NCI-H748 treated with DMSO at 0.1 percent for 48 hours (cell line): Measurements from ENCODE around the gene WWOX.

Source experiments
- DNase-seq: peaks from one replicate; lab custom pipeline; 2025; lab: John Stamatoyannopoulos, UW

The WWOX gene

DNA sequence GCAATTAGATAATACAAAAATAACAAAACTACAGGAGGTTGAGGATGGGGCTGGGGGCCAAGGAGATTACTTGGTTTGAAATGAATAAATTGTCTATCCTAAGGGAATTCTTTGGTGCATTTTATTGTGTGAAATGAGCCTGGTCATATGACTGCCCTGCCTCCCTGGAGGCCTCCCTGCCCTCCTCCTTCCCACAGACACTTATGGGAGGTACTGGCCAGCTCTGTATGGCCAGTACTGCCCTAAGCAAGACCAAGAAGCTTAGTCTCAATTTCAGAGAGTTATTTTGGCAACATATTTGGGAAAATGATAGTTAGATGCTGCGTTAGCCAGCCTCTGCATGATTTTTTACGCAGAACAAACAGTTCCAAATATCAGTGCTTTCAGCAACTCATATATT lies 511.9 kb downstream of the WWOX start:
- no peak for DNase-seq

DNA sequence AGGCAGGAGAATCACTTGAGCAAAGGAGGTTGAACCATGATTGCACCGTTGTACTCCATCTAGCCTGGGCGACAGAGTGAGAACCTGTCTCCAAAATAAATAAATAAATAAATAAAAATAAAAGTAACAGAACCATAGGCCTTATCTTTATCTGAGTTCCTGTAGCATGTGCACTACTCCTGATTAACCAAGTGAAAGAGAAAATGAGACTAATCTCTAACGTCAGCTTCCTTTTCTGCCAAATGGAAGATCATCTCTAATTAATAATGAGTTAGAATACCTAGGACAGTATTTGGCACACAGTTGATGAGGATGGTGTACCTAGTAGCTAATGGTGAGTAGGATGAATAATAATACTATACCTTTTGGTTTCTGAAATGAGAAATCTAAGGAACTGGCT lies 520.4 kb downstream of the WWOX start:
- DNase-seq, result no peak

DNA sequence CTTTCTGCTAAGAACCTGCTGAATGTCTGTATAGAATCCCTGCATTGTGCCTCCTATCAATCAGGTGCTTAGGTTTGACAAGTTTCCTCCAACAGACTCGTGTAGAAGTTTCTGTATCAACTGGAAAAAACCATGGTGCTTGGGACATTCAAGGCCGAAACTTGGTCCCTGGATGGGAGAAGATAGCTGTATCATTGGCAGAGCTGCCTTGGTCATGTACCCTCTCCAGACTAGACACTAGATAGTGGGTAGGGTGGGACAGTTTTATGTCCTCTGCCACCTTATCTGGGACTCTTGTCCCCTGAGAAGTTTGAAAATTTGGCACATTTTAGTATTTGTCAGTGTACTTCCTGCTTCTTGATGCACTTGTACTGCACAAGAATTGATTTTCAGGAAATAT lies 520.8 kb downstream of the WWOX start:
- DNase-seq, result no peak

DNA sequence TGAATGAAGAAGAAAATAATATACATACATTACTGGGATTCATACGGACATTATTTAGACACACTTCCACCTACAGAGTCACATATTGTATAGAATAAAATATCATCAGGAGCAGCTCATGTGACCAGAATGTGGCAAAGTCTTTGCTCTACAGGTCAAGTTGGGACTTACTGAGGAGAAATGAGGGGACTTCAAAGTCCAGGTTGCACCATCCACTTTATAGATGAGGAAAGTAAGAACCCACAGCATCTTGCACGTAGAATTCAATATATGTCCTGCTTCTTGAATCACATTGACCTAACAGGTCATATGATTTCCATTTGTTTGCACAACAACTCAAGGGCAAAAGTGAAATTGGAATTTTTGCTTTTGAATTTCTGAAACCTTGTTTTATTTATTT lies 524.3 kb downstream of the WWOX start:
- no peak for DNase-seq

DNA sequence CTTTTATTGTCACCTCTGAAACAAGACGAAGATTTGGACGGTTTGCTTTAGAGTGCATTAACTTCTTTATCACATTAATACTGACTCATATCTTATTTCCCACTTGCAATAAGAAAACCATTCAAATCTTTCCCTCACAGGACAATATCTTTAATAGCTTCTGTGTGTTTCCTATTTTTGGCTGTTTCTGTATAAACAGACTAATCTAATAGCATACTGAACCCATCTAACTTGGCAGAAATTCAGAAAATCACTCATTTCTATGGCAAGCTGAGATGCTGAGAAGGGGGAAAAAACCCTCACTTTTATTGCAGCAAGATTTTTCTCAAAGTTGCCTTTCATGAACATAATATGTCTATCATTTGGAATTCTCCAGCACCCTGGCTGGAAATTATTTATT lies 524.9 kb downstream of the WWOX start:
- DNase-seq, result no peak

DNA sequence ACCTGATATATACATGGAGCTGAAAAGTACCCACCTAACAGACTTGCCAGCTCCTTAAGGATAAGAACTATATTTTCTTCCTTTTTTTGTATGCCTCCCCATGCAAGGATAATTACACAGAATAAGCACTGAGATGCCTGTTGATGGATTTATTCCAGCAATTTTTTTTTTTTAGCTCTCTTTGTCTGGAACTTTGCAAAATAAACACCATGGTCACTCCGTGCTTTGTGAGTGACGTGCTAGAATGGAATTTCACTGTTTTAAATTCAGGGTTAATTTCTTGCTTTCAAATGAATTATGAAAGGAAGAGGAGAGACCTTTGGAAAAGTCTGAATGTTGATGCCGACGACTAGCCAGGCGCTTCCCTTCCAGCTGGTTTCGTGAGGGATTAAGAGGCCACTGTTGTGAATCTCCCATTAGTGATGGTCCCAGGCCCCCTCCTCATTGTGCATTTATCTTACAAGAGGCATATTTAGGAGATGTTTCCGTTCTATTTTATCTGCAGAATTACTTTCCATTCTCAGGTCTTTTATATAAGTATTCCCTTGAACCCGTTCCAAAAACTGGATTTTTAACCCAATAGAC lies 529.1 kb downstream of the WWOX start:
- DNase-seq, result no peak

DNA sequence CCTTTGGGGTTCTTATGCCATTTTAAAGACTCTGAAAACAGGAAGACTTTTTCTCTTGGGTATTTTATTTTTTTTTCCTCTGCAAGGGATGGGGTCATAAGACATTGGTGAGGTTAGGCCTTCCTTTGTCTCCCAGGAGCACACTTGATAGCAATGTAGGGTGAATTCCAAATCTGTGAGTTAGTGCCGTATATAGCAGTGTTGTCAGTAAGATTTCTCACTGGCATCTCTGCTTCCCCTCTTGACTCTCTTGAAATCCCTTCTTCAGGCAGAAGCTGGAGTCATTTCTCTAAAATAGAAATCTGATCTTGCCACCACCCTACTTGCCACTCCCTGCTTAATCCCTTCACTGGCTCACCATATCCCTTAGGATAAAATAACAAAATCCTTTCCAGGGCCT lies 529.7 kb downstream of the WWOX start:
- no peak for DNase-seq

DNA sequence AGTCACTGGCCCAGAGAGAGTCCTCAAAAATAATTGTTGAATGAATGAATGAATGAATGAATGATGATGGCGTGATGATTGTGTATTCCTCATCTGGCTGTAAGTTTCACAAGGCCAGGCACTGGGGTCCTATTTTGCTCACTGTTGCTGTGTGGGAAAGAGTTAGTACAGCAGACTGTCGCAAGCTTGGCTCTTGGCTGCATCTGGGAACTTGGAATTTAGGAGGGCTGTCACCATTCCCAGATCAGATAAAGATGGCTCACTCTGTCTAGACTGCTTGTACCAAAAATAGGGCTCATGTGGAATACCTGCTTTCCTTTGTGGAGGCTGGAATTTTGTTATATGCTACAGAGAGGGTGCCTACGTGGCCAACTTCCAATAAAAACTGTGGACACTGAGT lies 530.6 kb downstream of the WWOX start:
- no peak for DNase-seq

DNA sequence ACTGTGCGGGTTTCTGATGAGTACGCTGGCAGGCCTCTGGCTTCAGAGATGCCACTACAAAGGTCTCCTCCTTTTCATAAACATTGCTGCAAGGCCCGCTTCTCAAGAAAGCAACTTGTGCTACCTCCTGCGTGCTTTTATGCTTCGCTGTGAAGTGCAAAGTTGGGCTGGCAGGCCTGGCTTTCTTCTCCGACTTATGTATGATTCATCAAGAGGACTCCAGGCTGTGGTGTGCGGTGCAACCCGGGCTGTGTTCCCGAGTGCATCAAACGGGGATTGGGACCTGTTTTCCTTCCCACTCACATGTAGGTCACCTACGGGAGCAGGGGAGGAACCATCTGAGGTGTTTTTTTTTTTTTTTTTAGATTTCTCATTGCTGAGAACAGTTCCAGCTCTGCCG lies 534.1 kb downstream of the WWOX start:
- no peak for DNase-seq

DNA sequence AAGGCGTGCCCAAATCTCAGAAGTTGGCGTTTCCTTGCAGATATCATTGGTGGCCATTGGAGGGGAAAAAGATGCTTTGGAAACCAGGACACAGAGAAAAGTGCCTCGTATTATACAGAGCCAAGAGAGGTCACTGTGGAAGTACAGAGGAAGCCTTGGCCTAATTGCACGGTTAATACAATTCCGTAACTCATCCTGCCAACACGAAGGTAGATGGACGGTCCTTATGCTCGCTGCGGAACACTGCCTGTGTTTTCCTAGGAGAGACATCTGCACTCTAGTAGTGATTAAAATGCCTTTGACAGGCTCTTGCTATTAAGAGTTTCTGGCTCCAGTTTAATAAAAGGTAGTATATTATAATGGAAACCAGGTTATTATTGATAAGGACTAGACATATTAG lies 536.4 kb downstream of the WWOX start:
- DNase-seq, result no peak

DNA sequence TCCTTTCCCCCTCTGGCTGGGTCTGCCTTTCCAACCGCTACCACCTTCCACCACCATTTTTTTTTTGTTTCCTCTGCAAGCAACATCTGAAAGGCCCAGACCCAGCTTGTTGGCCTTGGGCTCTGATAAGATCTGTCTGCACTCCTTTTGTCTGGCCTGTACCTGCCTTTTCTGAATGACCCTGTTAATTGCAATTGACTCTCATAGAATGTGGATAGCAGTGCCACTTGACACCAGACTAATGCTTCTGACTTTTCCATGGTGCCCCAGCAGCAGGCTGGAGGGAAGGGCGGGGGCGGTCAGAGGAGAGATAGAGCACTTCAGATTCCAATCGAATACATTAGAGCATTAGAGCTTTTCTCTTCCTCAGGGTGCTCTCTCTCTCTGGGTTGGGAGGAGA lies 538.9 kb downstream of the WWOX start:
- DNase-seq, result peak; percentile 21

DNA sequence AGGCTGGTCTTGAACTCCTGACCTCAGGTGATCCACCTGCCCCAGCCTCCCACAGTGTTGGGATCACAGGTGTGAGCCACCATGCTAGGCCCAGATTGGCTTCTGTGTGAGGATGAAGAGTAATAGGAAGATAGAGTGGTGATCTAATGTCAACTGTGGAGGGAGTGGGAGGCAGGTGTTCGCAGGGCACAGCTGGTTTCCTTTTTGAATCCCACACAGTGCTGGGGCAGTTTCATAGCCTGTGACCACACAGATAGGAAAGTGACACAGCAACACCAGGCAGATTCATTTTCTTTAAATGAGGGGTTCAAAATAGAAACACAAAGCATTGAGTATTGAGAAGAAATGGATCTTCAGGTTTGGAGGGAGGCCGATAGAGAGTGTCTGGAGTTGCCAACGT lies 540.3 kb downstream of the WWOX start:
- no peak for DNase-seq

DNA sequence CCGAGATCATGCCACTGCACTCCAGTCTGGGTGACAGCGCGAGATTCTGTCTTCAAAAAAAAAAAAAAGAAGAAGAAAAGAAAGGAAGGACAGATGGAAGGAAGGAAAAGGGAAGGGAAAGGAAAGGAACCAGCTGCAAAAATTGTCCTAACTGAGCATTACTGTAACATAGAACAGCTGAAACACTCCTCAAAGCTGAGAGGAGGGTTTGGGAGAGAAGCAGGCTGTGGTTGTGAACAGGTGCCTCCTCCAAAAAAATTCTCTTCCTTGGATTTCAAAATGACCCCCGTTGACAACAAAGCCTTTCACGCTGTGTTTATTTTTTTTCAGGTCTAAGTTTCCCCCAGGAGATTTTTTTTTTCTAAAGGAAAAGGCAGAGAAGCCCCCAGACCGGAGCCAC lies 541.4 kb downstream of the WWOX start:
- no peak for DNase-seq

DNA sequence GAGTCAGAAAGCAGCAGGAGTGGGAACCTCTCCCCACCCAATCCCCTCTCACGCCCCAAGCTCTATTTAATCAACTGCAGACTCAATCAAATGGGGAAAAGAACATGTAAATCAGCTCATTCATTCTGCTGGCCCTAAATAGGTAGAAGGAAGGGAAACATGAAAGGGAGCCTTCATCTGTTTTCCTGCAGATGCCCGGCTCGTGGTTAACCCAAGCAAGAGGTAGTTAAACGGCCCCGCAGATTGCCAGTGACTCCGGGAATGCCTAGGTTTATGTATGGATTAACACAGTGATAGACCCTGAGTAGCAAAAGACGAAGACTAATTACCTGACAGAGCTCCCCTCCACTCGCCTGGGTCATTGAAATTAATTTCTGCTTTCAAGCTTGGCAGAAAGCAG lies 542.0 kb downstream of the WWOX start:
- no peak for DNase-seq

DNA sequence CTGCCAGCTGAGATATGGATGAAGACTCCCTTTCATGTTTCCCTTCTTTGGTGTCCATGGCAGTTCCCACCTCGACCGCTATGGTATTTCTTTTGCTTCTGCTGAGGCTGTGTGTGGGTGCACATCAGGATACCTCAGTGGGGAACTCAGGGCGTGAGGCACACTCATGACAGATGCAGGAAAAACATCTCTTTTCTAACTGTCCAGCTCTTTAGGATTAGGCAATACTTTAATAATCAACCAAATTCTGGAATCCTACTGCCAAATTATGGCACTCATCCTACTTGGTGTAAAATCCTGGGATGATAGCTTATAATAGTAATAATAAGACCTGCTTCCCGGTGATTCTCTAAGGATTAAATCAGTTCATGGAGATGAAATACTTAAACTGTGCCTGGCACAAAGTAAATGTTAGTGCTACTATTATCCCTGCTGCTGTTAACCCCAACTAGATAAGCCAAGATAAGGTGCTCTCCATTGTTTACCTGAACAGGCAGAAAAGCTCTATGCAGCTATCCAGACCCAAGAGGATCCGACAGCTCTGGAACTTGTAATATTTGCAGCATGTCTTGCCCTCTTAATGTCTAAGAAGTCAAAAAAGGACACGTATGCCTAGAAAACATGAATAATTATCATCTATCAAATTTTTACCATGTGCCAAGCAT lies 543.3 kb downstream of the WWOX start:
- DNase-seq, result no peak

DNA sequence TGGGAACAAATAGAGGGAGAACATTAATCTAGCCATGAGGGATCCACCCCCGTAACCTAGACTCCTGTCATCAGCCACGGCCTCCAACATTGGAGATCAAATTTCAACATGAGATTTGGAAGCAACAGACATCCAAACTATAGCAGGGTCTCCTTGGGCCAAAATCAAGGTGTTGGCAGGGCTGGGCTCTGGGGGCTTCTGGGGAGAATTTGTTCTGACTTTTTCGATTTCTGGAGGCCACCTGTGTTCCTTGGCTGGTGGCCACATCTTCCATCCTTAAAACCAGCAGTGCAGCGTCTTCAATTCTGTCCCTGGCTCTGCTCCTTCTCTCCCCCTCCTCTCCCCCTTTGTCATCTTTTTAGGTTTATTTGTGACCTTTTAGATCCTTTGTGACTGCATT lies 546.2 kb downstream of the WWOX start:
- DNase-seq, result no peak

DNA sequence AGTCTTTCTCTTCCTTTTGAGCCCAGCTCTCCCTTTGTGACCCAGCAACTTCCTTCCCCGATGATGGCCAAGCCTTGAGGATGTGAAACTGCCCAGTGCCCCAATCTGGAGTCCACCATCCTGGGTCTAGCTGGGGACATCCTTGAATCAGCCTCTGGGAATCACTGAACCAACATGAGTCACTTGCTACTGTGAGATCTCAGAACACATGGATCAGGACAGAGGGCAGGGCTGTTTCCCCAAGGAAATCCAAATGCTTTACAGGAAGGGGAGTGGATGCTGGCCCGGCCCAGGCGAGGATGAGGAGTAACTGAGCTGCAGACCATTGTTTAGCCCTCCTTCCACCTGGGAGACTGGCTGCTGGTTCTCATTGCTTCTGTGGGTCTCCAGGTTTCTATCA lies 547.6 kb downstream of the WWOX start:
- no peak for DNase-seq

DNA sequence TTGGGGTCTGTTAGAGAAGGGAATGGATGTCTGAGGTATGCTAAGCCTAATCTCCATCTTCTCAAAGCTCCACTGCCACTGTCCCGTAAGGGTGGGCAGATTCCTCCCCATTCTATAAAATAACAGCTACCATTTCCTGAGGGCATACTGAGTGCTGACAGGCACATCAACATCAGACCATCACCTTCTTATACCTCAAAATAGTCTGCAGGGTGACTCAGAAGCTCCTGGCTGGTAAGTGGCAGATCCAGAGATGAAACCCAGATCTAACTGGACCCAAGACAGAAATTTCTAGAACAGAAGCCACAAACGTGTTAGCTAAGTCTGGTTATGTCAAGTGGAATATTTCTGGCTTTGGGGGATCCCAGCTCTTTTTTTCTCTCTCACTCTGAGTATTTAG lies 548.0 kb downstream of the WWOX start:
- no peak for DNase-seq

DNA sequence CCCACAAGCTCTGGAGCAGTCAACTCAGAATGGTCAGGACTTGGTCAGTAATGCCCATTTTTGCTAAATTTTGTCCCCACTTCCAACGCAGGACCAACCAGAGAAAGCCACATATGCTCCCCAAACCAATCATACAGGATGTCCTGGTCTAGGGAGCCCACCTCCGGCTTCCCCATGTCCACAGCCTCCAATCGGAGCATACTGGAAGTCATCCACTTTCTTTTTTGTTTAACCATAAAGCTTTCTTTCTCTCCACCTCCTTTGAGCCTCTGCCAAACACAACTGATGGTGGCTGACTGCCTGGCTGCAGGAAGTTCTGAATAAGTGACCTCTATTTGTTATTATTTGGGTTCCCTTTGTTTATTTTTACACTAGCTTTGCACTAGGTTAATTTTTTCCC lies 549.1 kb downstream of the WWOX start:
- DNase-seq, result no peak

DNA sequence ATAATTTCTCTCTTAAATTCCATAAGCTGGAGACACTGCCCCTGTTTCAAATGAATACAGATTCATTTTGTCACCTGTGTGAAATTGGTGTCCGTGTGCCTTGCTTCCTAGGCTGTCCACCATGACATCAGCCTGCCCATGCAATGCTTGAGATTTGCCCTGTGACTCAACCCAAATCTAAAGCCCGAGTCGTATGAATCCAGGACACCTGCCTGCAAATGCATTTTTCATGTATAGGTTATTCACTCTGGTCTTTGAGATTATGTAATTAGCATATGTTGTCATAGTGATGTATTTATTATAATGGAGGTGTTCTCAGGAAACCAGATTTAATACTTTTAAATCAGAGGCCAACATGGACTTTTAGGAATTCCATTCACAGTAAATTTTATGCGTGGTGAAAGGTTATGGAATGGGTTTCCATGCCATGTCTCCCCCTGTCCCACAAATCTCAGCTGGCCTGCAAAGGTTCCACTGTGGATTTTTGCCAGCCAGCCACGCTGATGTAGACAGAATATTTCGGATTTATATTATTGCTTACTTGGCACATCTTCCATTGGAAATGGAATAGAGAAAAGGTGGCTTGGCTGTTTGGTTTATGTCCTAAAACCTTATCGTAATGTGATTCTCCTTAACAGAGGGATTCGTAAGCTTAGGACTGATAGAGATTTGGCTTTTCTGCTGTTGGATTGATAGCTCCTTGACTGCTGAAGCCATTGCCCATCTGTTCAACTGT lies 551.1 kb downstream of the WWOX start:
- DNase-seq, result no peak

DNA sequence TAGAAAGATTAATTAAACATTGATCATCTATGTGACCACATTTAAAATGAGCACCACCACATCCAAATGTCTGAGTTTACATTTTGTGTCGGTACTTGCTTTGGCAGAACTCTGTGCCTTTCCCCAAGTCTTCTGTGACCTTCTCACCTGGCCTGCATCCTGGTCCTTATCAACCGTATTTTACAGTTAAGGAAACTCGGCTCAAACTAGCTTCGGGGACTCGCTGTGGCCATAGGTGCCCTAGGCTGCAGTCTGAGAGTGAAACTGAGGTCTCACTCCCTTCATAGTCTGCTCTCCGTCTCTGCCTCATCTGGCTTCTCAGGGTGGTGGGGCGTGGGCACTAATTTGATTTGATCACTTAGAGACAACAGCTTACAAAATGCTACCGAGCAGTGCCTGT lies 555.5 kb downstream of the WWOX start:
- DNase-seq, result no peak

DNA sequence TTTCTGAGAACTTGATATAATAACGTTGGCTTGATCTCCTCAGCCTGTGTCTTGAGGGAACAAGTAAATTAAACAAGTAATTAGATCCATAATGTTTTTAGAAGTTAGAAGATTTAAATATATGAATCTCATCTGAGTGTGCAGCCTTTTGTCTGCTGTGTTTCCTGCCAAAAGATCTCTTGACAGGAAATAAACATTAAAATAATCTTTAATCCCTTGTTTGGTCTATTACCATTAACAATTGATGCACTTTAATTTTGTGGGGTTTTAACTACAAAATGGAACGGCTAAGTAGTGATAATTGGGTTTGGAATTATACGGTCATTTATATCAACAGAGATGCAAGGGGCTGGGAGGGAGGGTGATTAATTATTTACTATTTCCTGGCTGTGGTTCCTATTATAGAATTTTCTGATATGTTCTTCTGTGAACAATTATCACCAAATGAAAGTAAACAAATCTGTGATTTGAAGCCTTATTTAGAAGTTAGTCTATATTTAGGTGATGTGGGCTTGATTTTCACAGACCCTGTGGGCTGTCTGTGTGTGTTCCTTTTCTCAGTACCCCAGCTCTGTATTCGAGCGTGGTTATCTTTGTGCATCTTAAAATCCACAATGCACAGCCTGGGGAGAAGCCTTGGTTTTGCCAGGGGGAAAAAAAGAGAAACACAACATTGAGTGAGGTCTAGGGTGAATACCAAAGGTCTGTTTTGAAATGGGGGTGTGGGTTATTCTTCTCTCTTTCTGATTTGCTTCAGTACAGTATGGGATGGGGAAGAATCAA lies 556.1 kb downstream of the WWOX start:
- peak; percentile 30 for DNase-seq

DNA sequence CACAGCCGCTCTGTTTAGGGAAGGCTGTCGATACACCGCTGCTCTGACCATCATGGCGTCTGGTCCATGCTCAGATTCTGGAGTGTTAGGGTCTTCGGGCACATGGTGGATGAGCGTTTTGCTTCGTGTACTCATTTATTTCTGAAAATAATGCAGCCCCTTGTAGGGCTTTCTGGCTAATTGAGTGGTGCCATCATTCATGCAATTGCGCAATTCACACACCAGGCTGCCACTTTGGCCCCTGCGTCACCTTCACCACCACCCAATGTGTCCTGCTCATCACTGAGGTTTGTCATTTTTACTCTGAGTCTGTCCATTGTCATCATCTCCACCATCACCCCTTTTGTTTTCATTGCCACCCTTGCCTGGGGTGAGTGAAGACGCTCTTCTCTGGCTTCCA lies 557.4 kb downstream of the WWOX start:
- DNase-seq, result no peak
